Psoas muscle (tissue), 8 donors: ENCODE results near the gene TAAR1. TPM values are rescaled to one million over a fixed set of nuclear protein-coding genes. Genes with fewer than 3 reads are reported as not detected.
"Not testable (repeated sequence)": the region's sequence is repeated elsewhere in the genome, so short reads cannot be mapped to it uniquely, and the experiment has no call there.

ENCODE experiments used
- ATAC-seq, 4 donors: fragments of 200-7000 bp; cut with Tn5 transposase; one replicate each; pipeline ENCODE4 v1.9.1; 2020; ENCODE audit warnings: moderate library complexity in 3 of 4, mild to moderate bottlenecking in 2 of 4
- DNase-seq, 2 donors: peaks; one replicate each; pipeline ENCODE4 v3.0.0-alpha.2; 2020
- H3K27ac ChIP-seq: fragments of 200-600 bp; one replicate; pipeline ENCODE4 v1.8.0; 2022
- H3K27me3 ChIP-seq, 3 donors: fragments of 200-600 bp in 1 of 3; one replicate each; pipeline versions ENCODE4 v1.6.1 to v1.8.0; 2013 to 2022; ENCODE audit warnings: low read length in 2 of 3, mild to moderate bottlenecking in 2 of 3, moderate library complexity in 1 of 3; ENCODE audit not compliant: insufficient read depth in 3 of 3
- H3K36me3 ChIP-seq, 2 donors: fragments of 200-600 bp in 1 of 2; one replicate each; pipeline versions ENCODE4 v1.6.1 to v1.8.0; 2013 to 2022; ENCODE audit warnings: low read depth in 1 of 2, mild to moderate bottlenecking in 1 of 2, moderate library complexity in 1 of 2; ENCODE audit not compliant: insufficient read depth in 1 of 2
- H3K4me1 ChIP-seq: fragments of 200-600 bp; one replicate; pipeline ENCODE4 v1.8.0; 2022
- H3K4me3 ChIP-seq: fragments of 200-600 bp; one replicate; pipeline ENCODE4 v1.8.0; 2022; ENCODE audit warnings: mild to moderate bottlenecking
- H3K9me3 ChIP-seq: fragments of 200-600 bp; one replicate; pipeline ENCODE4 v1.8.0; 2022
- CTCF ChIP-seq: fragments of 200-600 bp; IDR thresholded peaks from one replicate; pipeline ENCODE4 v1.8.0; 2022; ENCODE audit warnings: antibody characterized with exemption
- WGBS, 3 donors: extraction: QIAGEN DNeasy Blood & Tissue Kit; methylation state at CpG; one replicate each; pipeline versions ENCODE4 v1.1.6 to v1.1.7; 2013; 5-methylcytosine and 5-hydroxymethylcytosine counted together
- intact Hi-C, 2 donors: fragments of 100-400 bp; cut with DNase I; formaldehyde crosslinking; loops; one replicate each; pipeline versions ENCODE4 v1.11.0 to v1.14.2; 2022
- polyA plus RNA-seq, 3 donors: library from polyadenylated mRNA; stranded (reverse); fragments of 200-250 nt; gene quantifications; one replicate each; pipeline ENCODE4 v1.2.3, GENCODE V29; 2013
- total RNA-seq, 4 donors: library from RNA; stranded (reverse); fragmentation: NEBNext Ultra II Directional in 2 of 4; extraction: Animal tissue kit (Norgen Biotek cat#: 25700) in 2 of 4; gene quantifications; one replicate each; pipeline versions ENCODE4 v1.2.1 to v1.2.4, GENCODE V29; 2021 to 2023
- donor health status: healthy with polysubstance abuse.
- donor health status: DM: no; HTN: no; CAD: no; lungs with moderate emphysema.
- donor health status: Bipolar disorder and iron deficiency.
- donor health status: healthy.
- donor health status: DM: yes; HTN: yes; CAD: no.
- donor health status: DM: no; HTN: no; CAD: no.
- donor health status: DM: no; HTN: no; CAD: no.
- donor health status: DM: yes; HTN: yes; CAD: no.

Gene TAAR1
- total and polyA plus RNA-seq, 7 donors = not detected

- intact Hi-C loops = no loop called here
- Histone ChIP-seq H3K27ac (no peak overlapping the region), H3K9me3 (no peaks in the 10 kb centered on the region), H3K27me3 (no peaks in the 10 kb centered on the region), H3K4me3 (no peak overlapping the region), H3K36me3 (no peaks in the 10 kb centered on the region), H3K4me1 (no peaks in the 10 kb centered on the region)
- DNase-seq = no peak
- ATAC-seq = no peak
- TF ChIP-seq CTCF = no peak
- 58 to 65% (median 65%) methylated on average over 4 of the region's 4 CpGs for WGBS, 3 donors
These were observed 46.4 kb downstream of the TAAR1 start for GRCh38 chr6:132612449-132613108.

- Histone ChIP-seq H3K36me3 (no peaks in the 10 kb centered on the region), H3K4me3 (no peak overlapping the region), H3K27me3 (no peaks in the 10 kb centered on the region), H3K27ac (no peak overlapping the region), H3K4me1 (no peaks in the 10 kb centered on the region), H3K9me3 (no peaks in the 10 kb centered on the region)
- DNase-seq = no peak
- 86 to 93% (median 88%) methylated on average over 2 of the region's 2 CpGs for WGBS, 3 donors
- intact Hi-C loops = no loop called here
- no peak for ATAC-seq
- no peak for TF ChIP-seq CTCF
These were observed 47.4 kb downstream of the TAAR1 start for GRCh38 chr6:132611616-132612015.

DNA sequence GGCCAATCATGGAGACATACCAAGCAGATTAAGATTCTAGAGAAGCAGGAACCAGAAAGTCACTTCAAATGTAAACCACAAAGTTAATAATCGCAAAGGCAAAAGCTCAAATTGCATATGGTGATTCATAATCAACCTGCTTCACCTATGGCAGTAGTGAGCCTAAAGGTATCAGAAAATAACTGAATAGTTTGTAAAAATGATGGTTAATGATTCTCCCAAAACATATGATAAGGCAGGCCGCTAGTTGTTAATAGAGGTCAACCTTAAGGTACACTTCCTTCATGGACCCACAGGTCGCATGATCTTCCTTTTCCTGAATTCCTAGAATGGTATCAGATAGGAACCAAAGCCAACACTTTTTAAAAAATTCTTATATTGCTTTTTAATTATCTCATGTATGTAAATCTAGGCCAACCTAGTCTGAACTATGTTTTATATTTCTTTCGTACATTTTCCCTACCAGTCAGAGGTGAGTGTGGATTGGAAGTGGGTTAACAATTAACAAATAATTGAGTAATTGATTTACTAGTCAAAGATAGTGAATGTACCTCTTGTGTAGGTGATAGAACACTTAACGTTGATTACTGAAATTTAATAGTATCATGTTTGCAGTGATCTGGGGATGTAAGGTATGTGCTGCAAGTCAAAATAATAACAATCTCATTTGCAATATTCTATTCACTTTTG is 51.3 kb downstream of the TAAR1 start:
- intact Hi-C loops = no loop called here
- 81 to 93% (median 88%) methylated on average over 5 of the region's 5 CpGs for WGBS, 3 donors
- Histone ChIP-seq H3K27me3 (no peaks in the 10 kb centered on the region), H3K4me3 (no peak overlapping the region), H3K4me1 (no peaks in the 10 kb centered on the region), H3K36me3 (no peaks in the 10 kb centered on the region), H3K9me3 (no peaks in the 10 kb centered on the region), H3K27ac (no peak overlapping the region)
- ATAC-seq = no peak
- no peak for DNase-seq
- no peak for TF ChIP-seq CTCF

- Histone ChIP-seq H3K9me3 (no peaks in the 10 kb centered on the region), H3K27ac (no peak overlapping the region), H3K4me3 (no peak overlapping the region), H3K27me3 (no peaks in the 10 kb centered on the region), H3K4me1 (no peaks in the 10 kb centered on the region), H3K36me3 (no peaks in the 10 kb centered on the region)
- WGBS, 3 donors = 65 to 67% (median 67%) methylated on average over 8 of the region's 8 CpGs
- ATAC-seq = no peak
- TF ChIP-seq CTCF = no peak
- intact Hi-C loops = no loop called here
- DNase-seq = no peak
These were observed 54.3 kb downstream of the TAAR1 start for GRCh38 chr6:132604635-132605152.

GRCh38 chr6:132600900-132601299 is 58.1 kb downstream of the TAAR1 start:
- H3K36me3 ChIP-seq, DNase-seq, H3K9me3 ChIP-seq, intact Hi-C loops, H3K27ac ChIP-seq, H3K4me3 ChIP-seq, ATAC-seq, H3K4me1 ChIP-seq, H3K27me3 ChIP-seq: not testable (repeated sequence)
